NCI-H1092 (cell line): ENCODE results near the gene ABCA9.

Source experiments
- DNase-seq: peaks from one replicate; lab custom pipeline; 2025; lab: John Stamatoyannopoulos, UW

ABCA9 gene

GRCh38 chr17:69065113-69065512, 4.4 kb upstream of the ABCA9 start:
- no peak for DNase-seq

DNA sequence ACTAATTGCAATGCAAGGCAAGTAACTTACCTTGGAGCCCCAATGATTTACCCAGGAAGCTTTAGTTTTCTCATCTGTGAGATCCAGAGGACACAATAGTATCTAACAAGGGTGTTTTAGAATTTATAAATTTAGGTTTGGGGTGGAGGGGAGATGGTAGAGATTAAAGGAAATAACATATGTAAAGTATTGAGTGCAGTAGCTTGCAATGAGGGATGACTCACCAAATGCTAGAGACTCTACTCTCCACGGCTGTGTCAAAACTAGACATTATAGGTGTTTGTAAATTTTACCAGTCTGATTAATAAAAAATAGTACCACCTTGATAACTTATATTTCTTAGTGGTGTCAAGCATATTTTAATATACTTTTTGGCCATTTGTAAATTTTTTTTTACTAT, 3.7 kb upstream of the ABCA9 start:
- DNase-seq: no peak

- no peak for DNase-seq
These were observed 3.3 kb upstream of the ABCA9 start for GRCh38 chr17:69064001-69064400.

- DNase-seq: no peak
These were observed 2.3 kb upstream of the ABCA9 start for GRCh38 chr17:69062860-69063581.

DNA sequence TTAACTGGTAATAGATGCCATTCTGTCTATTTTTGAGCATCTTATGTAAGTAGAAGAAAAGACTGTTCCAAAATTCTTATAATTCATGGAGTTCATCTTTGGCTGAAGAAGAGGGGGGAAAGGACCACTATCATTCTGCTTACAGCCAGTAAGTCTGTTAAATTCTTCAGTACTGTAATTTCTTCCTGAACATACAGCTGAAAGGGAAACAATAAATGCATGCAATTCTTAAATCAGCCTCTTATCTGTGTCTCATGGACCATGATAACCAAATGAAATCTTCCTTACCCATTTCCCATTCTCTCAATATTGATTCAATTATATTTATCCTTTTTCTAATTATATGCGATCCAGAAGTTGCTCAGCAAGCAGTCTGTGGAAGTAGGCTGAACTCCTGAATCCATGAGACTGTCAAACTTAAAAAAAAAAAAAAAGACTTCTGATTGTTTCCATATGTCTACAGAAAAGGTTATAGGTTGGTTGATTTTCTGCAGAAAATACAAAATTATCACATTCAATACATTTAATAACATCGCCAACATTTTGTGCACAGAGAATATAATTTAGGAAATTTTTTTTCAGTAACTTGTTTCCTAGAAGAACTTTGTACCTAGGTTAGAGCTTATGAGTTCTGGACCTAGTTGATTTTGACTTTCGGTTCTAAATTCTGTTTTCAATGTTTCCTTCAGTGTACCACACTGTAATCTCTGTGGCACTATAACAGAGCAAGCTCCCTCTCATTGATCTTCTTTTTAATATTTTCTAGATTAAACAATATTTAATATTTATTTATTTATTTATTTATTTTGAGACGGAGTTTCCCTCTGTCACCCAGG, 1.2 kb upstream of the ABCA9 start:
- no peak for DNase-seq

DNA sequence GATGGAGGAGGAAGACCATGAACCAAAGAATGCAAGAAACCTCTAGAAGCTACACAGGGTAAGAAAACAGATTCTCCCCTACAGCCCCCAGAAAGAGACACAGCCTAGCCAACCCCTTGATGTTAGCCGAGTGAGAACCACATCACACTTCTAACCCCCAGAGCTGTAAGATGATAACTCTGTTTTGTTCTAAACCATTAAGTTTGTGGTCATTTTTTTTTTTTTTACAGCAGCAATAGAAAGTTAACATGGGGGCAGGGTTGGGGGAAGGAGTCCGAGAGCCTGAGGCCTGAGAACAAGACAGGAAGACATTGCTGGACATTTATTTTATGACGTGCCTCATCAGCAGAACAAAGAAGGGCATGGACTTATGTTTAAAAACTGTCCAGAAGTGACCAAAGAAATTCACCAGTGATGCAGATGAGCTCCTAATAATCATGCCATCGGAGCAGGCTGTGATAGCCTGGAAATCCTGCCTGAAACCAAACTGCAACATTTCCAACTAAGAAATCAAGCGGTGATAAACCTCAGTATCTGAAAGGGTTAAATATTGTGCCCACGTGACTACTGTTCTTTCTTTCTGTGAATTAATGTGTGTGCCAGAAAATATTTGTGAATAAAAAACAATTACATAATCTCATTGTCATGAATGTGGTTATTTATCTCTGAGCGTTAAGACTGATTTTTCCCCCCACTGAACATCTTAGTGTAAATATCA, 1.1 kb downstream of the ABCA9 start:
- DNase-seq: no peak

DNA sequence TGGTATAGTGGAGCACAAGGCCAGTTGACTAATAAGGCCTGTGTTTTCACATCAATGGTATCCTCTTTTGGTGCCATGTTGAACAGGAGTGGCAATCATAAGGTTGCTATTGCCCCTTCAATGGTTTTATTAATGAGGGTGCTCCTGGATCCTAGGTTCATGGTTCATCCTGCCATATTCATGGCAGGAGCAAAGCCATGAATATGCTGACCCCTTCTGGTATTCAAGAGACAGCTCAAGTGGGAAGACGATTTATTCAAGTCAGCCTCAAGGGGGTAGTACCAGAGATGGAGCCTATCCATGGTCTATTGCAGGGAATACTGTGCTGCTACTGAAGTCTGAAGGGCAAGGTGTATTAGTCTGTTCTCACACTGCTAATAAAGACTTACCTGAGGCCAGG, 2.6 kb downstream of the ABCA9 start:
- no peak for DNase-seq

DNA sequence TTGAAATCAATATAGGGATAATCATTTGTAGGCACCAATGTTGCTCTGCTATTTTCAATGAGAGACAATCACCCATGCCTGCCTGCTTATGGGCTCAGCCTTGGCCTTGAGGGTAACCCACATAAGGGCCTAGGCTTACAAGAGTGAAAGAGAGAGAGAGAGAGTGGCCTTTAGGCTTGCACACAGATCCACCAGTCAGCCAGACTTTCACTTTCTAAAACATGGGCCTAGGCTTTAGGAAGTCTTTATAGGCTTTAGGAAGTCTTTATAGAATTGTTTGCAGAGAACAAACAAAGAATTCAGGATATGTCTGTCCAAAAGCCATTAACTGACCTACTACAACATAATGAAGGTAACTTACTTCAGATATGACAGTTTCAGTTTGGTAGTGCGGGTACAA, 3.4 kb downstream of the ABCA9 start:
- DNase-seq: no peak

GRCh38 chr17:69056179-69056823, 4.4 kb downstream of the ABCA9 start:
- no peak for DNase-seq

DNA sequence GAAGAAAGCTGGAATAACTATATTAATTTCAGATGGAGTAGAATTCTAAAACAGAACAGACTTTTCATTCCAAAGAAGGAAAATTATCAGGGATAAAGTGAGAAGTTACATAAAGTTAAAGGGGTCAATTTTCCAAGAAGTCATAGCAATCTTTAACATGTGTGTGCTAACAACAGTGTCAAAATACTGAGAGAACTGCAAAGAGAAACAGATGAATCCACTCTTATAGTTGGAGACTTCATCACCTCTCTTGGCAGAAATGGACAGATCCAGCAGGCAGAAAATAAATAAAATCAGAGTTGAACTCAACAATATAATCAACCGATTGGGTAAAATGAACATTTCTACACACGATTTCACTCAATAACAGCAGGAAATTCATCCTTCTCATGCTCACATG, 5.4 kb downstream of the ABCA9 start:
- no peak for DNase-seq

DNA sequence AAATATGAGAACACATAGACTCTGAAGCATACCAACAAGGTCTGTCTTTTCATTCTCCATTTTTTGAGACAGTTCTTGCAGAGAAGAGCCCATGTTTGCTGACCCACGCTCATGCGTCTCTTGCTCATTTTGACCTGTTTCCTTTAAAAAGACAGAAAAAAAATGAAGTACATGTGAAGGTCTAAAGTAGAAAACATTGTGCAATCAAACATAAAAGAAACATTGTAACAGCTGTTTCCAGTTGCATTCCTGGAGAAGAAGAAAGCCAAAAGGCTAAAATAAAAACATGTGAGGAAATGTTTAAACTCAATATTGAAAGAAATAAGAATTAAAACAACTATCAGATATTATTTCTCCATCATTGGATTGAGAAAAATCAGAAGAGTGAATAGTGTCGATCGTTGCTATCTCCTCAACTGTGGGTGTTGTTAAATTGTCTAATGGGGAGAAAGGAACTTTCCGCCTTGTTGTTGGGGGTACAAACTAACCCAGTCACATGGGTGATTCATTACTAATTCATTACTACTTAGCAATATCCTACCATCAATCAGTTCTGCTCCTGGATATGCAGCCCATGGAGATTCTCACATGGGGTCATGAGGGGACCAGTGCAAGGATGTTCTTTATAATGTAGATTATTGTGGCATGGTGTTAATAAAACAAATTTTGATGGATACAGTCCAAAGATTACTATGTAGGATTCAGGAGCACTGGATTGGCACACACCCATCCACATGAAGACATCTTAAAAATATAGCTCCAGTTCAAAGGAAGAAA, 9.5 kb downstream of the ABCA9 start:
- DNase-seq: no peak

DNA sequence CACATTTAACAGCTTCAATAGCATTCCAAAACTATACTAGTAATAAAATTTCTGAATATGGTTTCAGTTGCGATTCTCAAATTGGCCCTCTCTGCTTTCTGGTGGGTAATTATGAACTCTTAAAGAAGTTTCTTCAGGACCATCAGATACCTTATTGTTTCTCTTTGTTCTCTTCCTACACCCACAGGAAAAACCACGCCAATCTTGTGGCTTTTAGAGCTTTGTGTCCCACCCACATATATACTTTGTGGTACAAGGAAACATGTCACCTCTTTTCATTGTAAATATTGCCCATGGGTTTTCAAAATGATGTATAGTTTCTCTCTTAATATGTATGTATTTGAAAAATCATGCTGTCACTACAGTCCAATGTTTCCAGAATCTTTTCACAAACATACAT, 12.1 kb downstream of the ABCA9 start:
- no peak for DNase-seq

DNA sequence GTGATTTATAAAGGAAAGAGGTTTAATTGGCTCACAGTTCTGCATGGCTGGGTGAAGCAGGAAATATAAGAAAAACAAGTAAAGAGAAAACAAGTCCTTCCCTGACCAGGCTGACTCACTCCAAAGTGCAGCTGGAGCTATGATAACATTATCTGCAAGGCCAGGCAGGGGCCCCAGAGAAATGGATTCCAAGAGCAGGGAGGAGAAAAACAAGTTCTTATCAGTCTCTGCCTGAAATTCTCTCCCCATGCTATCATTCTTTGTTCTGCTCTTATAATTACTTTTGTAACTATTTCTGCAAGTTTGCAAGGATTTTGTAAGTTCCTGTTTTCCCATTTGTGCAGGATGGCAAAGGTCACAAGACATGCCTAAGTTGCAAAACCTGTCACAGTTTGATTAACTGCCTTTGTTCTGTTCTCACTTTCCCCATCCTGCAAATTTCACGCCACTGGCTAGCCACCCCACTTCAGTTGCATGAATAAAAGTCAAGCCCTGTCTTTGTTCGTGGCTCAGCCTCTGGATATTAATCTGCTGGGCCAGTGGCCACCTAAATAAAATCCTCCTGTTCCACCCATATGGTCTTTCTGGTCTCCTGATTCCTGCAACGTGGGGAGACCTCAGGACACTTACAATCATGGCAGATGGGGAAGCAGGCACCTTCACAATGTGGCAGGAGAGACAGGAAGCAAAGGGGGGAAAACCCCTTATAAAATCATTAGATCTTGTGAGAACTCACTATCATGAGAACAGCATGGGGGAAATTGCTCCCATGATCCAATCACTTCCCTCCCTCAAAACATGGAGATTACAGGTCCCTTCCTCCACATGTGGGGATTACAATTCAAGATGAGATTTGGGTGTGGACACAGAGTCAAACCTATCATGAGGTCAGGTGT, 13.1 kb downstream of the ABCA9 start:
- no peak for DNase-seq

DNA sequence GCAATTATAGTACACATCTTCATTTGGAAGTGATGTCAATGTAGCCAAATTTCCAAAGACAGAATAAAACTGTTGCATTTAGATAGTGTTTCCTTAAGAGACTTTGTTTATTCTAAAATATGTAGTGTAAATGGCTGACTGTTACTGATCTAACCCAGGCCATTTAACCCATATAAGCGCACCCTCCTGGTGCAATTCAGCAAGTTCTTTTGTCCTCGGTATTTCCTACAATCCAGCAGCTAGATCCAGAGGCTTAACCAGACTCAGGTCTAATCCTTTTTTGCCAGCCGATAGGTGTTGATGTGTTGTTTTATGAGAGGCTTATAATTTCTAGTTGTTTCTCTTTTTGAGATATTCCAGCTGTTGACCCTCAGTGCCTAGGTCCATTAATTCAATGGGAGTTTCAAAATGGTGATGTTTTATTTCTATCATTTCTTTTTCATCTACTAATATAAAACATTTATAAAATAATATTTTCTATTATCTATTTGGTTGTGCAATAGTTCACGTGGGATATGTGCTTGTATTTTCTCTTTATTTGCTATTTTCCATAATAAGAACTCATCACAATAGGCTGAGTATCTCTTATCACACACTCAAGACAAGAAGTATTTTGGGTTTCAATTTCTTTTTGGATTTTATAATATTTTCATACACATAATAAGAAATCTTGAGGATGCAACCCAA, 14.5 kb downstream of the ABCA9 start:
- no peak for DNase-seq

GRCh38 chr17:69045646-69046045, 15.1 kb downstream of the ABCA9 start:
- DNase-seq: no peak

DNA sequence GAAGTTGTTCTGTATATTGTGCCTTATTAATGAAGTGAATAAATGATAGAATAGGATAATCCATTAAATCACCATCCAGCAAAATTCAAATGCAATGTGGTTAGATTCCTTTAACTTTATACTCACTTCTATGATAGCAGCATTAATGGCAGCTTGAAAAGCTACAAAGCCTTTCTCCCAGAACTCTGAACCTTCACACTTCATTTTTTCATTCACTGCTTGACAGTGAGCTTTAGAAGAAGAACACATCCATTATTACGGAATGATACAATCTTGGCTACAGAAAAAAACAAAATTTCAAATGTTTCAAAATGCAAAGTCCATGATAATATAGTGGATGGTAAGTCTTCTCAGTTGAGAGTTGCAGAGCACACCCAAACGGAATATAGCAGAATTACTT, 16.4 kb downstream of the ABCA9 start:
- no peak for DNase-seq

DNA sequence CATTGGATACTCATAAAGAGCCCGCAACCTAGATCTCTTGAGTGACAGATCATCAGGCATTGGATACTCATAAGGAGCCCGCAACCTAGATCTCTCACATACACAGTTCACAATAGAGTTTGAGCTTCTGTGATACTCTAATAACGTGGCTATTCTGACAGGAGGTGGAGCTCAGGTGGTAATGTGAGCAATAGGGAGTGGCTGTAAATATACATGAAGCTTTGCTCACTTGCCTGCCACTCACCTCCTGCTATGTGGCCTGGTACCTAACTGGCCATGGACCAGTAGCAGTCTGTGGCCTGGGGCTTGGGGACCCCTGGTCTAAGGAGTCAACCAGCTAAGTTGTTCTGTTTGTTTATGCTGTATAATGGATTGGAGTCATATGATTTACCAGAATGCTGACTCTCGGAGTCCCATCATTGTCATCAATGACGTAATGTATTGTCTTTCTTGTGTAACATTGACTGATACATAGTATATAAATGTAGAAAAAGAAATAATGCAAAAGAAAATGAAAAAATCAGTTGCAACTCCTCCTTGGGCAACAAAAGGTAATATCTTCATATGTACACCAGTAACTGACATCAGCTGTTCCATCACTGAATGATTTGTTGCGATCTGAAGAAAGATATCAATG, 17.5 kb downstream of the ABCA9 start:
- DNase-seq: no peak

- DNase-seq: no peak
These were observed 18.4 kb downstream of the ABCA9 start for GRCh38 chr17:69042308-69042707.

- DNase-seq: no peak
These were observed 28.9 kb downstream of the ABCA9 start for GRCh38 chr17:69031839-69032238.

DNA sequence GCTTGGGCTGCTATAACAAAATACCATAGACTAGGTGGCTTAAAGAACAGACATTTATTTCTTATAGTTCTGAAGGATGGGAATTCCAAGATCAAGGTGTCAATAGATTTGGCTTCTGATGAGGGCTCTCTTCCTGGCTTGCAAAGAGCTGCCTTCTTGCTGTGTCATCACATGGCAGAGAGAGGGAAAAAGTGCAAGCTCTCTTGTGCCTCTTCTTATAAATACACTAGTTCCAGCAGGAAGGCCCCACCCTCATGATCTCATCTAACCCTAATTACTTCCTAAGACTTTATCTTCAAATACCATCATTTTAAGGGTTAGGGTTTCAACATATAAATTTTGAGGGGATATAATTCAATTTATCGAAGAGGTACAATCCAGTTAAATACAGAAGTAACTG, 30.6 kb downstream of the ABCA9 start:
- DNase-seq: no peak
